Stomach (tissue), 4 donors: ENCODE results near the gene MRPL14.

Experiments used
- POLR2A ChIP-seq, 4 donors: fragments of 450-650 bp; IDR thresholded peaks; one replicate each; pipeline ENCODE4 v1.6.1; 2016; ENCODE audit warnings: antibody characterized with exemption in 4 of 4, control low read depth in 2 of 4, mild to moderate bottlenecking in 1 of 4, moderate library complexity in 1 of 4
- POLR2AphosphoS5 ChIP-seq, 3 donors: sonication (generic); formaldehyde crosslinking; IDR thresholded peaks; one replicate each; pipeline ENCODE4 v1.6.1; 2016; ENCODE audit warnings: antibody characterized with exemption in 3 of 3
- TF ChIP-seq, protein P1 (sequence below), 7 experiments: fragments of 450-650 bp in 4 of 7; fragments of 200-600 bp in 3 of 7; sonication (generic) in 3 of 7; IDR thresholded peaks; one replicate each; pipeline ENCODE4 v1.5.1; 2016 to 2019; ENCODE audit warnings: antibody characterized with exemption in 7 of 7, control low read depth in 2 of 7, mild to moderate bottlenecking in 1 of 7

DNA sequence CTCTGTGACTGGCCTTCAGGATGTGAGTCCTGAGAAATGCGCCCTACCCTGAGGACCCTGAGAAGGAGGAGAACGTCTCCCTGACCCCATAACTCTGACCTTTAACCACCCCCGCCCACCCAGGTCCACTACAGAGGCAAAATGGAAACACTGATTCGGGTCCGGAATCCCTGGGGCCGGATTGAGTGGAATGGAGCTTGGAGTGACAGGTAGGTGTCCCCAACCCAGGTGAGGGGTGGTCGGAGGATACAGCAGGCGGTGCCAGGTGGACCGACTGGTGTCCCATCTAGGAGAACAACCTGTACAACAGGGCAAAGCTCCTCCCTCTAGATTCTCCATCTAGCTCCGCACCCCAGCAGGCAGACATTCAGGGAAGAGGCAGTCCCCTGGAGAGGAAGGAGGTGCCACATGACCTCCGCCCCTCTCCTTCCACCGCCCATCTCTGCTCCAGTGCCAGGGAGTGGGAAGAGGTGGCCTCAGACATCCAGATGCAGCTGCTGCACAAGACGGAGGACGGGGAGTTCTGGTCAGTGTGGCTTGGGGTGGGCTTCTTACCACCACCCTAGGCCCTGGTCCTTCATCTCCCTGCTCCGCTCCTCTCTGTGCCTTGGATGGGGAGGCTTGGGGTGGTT, 49.0 kb upstream of the MRPL14 start:
- TF ChIP-seq, protein P1, sequence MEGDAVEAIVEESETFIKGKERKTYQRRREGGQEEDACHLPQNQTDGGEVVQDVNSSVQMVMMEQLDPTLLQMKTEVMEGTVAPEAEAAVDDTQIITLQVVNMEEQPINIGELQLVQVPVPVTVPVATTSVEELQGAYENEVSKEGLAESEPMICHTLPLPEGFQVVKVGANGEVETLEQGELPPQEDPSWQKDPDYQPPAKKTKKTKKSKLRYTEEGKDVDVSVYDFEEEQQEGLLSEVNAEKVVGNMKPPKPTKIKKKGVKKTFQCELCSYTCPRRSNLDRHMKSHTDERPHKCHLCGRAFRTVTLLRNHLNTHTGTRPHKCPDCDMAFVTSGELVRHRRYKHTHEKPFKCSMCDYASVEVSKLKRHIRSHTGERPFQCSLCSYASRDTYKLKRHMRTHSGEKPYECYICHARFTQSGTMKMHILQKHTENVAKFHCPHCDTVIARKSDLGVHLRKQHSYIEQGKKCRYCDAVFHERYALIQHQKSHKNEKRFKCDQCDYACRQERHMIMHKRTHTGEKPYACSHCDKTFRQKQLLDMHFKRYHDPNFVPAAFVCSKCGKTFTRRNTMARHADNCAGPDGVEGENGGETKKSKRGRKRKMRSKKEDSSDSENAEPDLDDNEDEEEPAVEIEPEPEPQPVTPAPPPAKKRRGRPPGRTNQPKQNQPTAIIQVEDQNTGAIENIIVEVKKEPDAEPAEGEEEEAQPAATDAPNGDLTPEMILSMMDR (IDR thresholded peaks at IDR 0.05), result no peak
- TF ChIP-seq POLR2AphosphoS5 (IDR thresholded peaks at IDR 0.05) (no peak), POLR2A (IDR thresholded peaks at IDR 0.05) (no peak)
